BJ (cell line): ENCODE measurements around the gene CFAP46. TPM values are rescaled to one million over a fixed set of nuclear protein-coding genes. Genes with fewer than 3 reads are reported as not detected.

Experiments used
- CTCF ChIA-PET: fragments of 350-600 bp; formaldehyde crosslinking; extraction: SDS; loops from one replicate; lab custom pipeline; 2021; ENCODE audit warnings: antibody characterized with exemption, inconsistent platforms; lab: Yijun Ruan, JAX
- POLR2A ChIA-PET: fragments of 300-600 bp; sonication (Branson Sonifier 250); formaldehyde crosslinking; extraction: SDS; loops from one replicate; lab custom pipeline; 2021; ENCODE audit warnings: antibody characterized with exemption; lab: Charles Lee
- DNase-seq: peaks from one replicate; pipeline ENCODE4 v3.0.0-alpha.2; 2011; ENCODE audit warnings: low read depth
- H3K27me3 ChIP-seq: 2 replicates; pipeline ENCODE4 v1.6.0; 2011; ENCODE audit warnings: low read length; ENCODE audit not compliant: control insufficient read depth, insufficient read depth
- H3K36me3 ChIP-seq: 2 replicates; pipeline ENCODE4 v1.5.1; 2011; ENCODE audit warnings: low read length; ENCODE audit not compliant: control insufficient read depth, insufficient read depth
- H3K4me3 ChIP-seq: 2 replicates; pipeline ENCODE4 v1.5.1; 2011; ENCODE audit warnings: low read depth, mild to moderate bottlenecking, control low read depth, low read length
- polyA plus RNA-seq: library from polyadenylated mRNA; depleted of rRNA; stranded (reverse); fragments of >200 nt; gene quantifications from 2 replicates; pipeline ENCODE4 v1.2.3, GENCODE V29; 2011
- TF ChIP-seq, protein P1 (sequence below): IDR thresholded peaks from 2 replicates; pipeline ENCODE4 v1.5.1; 2011; ENCODE audit warnings: low read depth, mild to moderate bottlenecking, control low read depth, inconsistent platforms, low read length, moderate library complexity; ENCODE audit not compliant: insufficient read depth

CFAP46 gene
- polyA plus RNA-seq, 1 experiment: 1.8 TPM

DNA sequence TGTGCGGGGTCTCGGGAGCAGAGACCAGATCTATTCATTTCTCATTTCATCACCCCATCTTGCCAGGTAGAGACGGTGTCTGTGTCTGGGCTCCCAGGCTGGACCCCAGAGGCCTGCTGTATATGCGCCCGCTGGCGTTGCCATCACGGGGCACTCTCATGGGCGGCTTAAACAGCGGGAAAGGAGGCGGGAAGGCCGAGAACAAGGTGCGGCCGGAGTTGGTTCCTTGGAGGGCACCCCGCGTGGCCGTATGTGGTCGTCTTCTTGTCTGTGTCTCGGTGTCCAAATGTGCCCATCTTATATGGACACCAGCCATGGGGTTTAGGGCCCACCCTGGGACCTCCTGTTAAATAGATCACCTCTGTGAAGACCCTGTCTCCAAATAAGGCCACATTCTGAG lies 2.1 kb upstream of the CFAP46 start:
- H3K27me3 ChIP-seq: no peaks in the 10 kb centered on the region; the same call in 1 of the 2 replicates

DNA sequence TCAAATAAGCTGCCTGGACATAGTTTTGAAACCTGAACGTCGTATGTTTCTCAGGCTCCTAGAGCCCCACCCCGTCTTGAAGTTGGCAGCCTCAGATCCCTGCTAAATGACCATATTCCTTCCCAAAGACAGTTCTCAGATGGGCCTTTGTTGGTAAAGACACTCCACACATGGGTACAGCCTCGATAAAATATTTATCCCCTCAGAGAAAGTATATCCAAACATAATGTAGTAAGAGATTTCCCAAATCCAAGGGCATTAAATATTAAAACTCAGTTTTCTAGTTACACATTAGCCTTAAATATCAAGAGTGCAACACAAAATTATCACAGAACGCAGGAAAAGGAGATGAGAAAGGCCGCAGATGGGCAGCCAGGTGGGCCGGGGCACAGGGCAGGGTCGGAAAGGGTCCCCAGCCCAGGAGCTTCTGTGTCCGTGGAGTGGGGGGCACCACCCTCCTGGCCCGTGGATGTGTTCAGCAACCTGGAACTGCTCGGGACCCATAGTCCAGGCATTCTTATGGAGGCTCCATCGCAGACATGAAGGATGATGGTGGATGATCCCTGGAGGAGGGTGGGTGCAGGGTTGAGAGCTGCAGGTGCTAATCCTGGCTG lies 1.5 kb upstream of the CFAP46 start:
- H3K36me3 ChIP-seq: no peaks in the 10 kb centered on the region
- TF ChIP-seq, protein P1, sequence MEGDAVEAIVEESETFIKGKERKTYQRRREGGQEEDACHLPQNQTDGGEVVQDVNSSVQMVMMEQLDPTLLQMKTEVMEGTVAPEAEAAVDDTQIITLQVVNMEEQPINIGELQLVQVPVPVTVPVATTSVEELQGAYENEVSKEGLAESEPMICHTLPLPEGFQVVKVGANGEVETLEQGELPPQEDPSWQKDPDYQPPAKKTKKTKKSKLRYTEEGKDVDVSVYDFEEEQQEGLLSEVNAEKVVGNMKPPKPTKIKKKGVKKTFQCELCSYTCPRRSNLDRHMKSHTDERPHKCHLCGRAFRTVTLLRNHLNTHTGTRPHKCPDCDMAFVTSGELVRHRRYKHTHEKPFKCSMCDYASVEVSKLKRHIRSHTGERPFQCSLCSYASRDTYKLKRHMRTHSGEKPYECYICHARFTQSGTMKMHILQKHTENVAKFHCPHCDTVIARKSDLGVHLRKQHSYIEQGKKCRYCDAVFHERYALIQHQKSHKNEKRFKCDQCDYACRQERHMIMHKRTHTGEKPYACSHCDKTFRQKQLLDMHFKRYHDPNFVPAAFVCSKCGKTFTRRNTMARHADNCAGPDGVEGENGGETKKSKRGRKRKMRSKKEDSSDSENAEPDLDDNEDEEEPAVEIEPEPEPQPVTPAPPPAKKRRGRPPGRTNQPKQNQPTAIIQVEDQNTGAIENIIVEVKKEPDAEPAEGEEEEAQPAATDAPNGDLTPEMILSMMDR: no peak
- H3K27me3 ChIP-seq: no peaks in the 10 kb centered on the region; the same call in 1 of the 2 replicates
- ChIA-PET POLR2A (no interaction called here), CTCF (no interaction called here)
- DNase-seq: no peak
- no peak overlapping the region for H3K4me3 ChIP-seq

More for the DNA sequence above, 2.1 kb upstream of the CFAP46 start:
- DNase-seq: no peak
- ChIA-PET POLR2A (no interaction called here), CTCF (no interaction called here)
- Histone ChIP-seq H3K36me3 (no peaks in the 10 kb centered on the region), H3K4me3 (no peak overlapping the region)
- TF ChIP-seq, protein P1: no peak

DNA sequence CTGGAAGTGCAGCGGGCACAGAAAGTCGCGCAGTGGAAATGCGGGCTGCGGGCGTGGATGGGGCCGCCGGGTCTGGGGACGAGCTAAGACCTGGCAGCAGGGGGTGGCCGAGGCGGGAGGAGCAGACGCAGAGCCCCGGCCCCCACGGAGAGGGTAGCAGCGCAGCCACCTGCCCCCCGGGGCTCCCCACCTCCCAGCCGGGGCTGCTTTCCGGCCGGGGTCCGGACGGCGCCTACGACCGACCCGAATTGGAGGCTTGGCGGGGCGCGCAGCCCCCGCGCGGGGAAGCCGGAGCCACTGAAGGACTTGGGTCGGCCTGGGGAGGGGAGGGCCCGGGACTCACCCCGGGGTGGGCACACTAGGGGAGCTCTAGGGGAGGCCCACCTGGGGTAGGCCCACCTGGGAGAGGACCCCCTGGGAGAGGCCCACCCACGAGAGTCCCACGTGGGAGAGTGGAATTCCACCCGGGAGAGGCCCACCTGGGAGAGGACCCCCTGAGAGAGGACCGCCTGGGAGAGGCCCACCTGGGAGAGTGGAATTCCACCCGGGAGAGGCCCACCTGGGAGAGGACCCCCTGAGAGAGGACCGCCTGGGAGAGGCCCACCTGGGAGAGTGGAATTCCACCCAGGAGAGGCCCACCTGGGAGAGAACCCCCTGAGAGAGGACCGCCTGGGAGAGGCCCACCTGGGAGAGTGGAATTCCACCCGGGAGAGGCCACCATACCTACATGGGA lies 854 bp upstream of the CFAP46 start:
- Histone ChIP-seq H3K36me3 (no peaks in the 10 kb centered on the region), H3K4me3 (peak overlapping the region; percentile 55), H3K27me3 (no peaks in the 10 kb centered on the region; the same call in 1 of the 2 replicates)
- ChIA-PET POLR2A (no interaction called here), CTCF (interaction anchor here (2.2 kb wide), 1 partner anchor 182 kb away, joined by 12 read pairs; no protein-coding TSS in a partner anchor)
- TF ChIP-seq, protein P1: no peak
- no peak for DNase-seq

DNA sequence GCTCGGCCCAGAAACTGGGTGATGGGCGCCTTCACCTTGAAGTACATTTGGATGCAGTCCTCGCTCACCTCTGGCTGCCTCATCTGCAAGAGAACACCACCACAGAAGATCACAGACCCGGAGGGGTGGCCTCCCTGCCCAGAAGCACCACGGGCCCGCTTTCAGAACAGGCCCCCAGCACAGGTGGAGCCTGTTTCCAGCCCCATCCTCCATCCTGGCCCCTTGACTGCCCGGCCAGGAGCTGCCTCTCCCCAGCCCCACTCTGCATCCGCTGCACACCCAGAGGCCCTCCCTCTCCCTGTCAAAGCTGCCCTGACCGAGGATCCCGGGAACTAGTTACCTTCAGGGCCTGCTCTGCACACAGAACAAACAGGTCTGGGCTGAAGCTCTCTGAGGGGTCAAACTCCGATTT lies 724 bp downstream of the CFAP46 start:
- DNase-seq: no peak
- Histone ChIP-seq H3K4me3 (peak overlapping the region; percentile 55), H3K36me3 (no peaks in the 10 kb centered on the region), H3K27me3 (no peaks in the 10 kb centered on the region)
- TF ChIP-seq, protein P1: no peak
- CTCF ChIA-PET: interaction anchor here (1.2 to 2.2 kb wide), 2 partner anchors 182 to 183 kb away, joined by 3 to 12 read pairs; no protein-coding TSS in a partner anchor
- POLR2A ChIA-PET: no interaction called here

DNA sequence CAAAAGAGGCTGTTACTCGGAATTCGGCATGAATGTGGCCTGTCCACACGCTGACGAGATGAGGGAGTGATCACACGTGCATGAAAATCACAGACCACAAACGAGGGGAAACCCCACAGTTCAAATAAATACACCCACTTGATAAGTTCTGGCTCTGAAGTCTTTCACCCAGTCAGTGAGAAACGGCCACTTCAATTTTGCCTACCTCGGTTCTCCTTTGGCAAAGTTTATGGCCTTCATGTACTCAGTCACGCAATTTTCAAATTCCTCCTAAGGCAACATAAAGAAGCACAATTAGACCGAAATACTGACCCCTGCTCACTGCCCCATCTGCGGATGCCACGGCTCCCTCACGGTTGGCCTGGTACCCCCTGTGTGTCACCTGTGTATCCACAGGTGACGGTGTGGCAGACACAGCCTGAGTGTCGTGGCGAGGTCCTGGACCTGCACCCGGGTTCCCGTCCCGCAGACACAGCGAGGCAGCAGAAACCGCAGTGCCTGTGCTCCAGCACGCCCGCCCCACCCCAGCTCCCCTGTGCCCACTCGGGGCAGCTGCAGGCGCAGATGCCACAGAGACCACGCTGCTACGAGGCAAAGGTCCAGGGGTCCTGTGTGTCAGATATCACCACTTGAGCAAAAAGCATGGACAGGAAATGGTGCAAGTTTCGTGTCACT lies 1.4 kb downstream of the CFAP46 start:
- POLR2A ChIA-PET: no interaction called here
- Histone ChIP-seq H3K27me3 (no peaks in the 10 kb centered on the region), H3K36me3 (no peaks in the 10 kb centered on the region), H3K4me3 (no peak overlapping the region)
- DNase-seq: no peak
- CTCF ChIA-PET: interaction anchor here (1.2 to 2.2 kb wide), 2 partner anchors 182 to 184 kb away, joined by 3 to 12 read pairs; no protein-coding TSS in a partner anchor
- TF ChIP-seq, protein P1: no peak
